ENCODE measurements around the gene GALNT9.

DNA sequence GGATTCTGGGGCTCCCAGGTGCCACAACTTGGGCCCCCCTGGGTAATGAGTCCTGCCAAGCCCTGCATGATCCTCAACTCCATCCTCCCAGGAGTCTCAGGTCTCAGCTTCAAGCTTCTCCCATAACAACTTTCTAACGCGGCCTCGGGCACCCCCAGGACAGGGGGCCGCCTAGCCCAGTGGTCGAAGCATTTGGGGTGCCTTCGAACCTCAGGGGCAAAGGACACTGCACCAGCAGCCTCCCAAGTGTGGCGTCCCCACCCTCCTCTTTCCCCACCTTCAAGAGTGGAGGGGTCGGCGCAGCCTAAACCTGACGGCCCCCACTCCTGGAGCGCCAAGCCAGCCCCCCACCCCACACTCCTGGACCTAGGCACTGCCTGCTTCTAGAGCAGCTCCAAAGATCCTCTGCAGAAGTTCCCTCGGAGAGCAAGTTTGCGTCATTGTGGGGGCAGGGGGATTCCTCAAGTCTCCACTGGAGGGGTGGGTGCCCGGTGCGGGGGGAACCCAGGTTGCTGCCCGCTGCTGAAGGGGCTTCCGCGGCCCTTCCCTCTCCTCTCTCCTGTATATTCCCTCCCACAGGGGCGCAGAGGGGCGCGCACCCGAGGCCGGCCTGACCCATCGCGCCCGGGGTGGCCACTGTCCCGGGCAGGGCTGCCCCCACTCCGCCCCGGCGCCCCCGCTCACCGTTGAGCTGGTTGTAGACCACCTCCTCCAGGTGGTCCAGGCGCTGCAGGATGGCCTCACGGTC lies 933 bp downstream of the GALNT9 start:
- TF ChIP-seq, protein P1, sequence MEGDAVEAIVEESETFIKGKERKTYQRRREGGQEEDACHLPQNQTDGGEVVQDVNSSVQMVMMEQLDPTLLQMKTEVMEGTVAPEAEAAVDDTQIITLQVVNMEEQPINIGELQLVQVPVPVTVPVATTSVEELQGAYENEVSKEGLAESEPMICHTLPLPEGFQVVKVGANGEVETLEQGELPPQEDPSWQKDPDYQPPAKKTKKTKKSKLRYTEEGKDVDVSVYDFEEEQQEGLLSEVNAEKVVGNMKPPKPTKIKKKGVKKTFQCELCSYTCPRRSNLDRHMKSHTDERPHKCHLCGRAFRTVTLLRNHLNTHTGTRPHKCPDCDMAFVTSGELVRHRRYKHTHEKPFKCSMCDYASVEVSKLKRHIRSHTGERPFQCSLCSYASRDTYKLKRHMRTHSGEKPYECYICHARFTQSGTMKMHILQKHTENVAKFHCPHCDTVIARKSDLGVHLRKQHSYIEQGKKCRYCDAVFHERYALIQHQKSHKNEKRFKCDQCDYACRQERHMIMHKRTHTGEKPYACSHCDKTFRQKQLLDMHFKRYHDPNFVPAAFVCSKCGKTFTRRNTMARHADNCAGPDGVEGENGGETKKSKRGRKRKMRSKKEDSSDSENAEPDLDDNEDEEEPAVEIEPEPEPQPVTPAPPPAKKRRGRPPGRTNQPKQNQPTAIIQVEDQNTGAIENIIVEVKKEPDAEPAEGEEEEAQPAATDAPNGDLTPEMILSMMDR (IDR thresholded peaks at IDR 0.05 in 8 of 11, conservative IDR thresholded peaks at IDR 0.05 in 3 of 11) = no peak
- TF ChIP-seq POLR2AphosphoS5 (IDR thresholded peaks at IDR 0.05) (no peak), POLR2A (IDR thresholded peaks at IDR 0.05) (no peak)
